K562 (cell line): ENCODE results near the gene PHYKPL. TPM values are rescaled to one million over a fixed set of nuclear protein-coding genes. Genes with fewer than 3 reads are reported as not detected.

ENCODE experiments used
- ATAC-seq: fragments of 200-7000 bp; cut with Tn5 transposase; 3 replicates; pipeline ENCODE4 v1.9.1; 2020; ENCODE audit warnings: moderate library complexity
- BruUV-seq: library from RNA; stranded (reverse); fragments of 400-500 nt; replicated peaks from 2 replicates; lab custom pipeline; 2021; lab: Mats Ljungman, UMichigan
- CTCF ChIA-PET: fragments of 300-600 bp; formaldehyde crosslinking; extraction: SDS; loops from one replicate; lab custom pipeline; 2021; ENCODE audit warnings: low intra/inter-chr PET ratio; lab: Yijun Ruan, JAX
- POLR2A ChIA-PET: fragments of 300-600, 350-650 bp; sonication (Branson Sonifier 250); formaldehyde crosslinking; extraction: SDS; loops from one replicate; lab custom pipeline; 2021; ENCODE audit warnings: antibody characterized with exemption, inconsistent platforms; lab: Yijun Ruan, JAX
- DNase-seq, 4 experiments: peaks; one replicate each; pipeline versions ENCODE4 v3.0.0 to v3.0.0-alpha.2; 2011 to 2018; ENCODE audit warnings: low spot score in 3 of 4, mixed read lengths in 3 of 4; ENCODE audit errors: extremely low read depth in 1 of 4
- FAIRE-seq: peaks from 2 replicates; lab custom pipeline; 2011; peaks lifted over from hg19 to GRCh38; lab: Jason Lieb, UNC
- H2AFZ ChIP-seq: 2 replicates; pipeline ENCODE4 v1.6.0; 2011; ENCODE audit warnings: low read depth, low read length, control low read depth, inconsistent platforms
- H3K27ac ChIP-seq: fragments of 200-600 bp; 3 replicates; pipeline ENCODE4 v1.8.0; 2011; ENCODE audit warnings: low read depth, mild to moderate bottlenecking, control low read depth, inconsistent platforms, low read length, moderate library complexity, mixed read lengths; ENCODE audit errors: extremely low read depth
- H3K27me3 ChIP-seq, 2 experiments: fragments of 300-600 bp in 1 of 2; 2 replicates in 1 of 2; 3 replicates in 1 of 2; pipeline versions ENCODE4 v1.6.0 to v1.8.0; 2011; ENCODE audit warnings: inconsistent platforms in 2 of 2, low read length in 2 of 2, mild to moderate bottlenecking in 1 of 2, mixed read lengths in 1 of 2, moderate library complexity in 1 of 2; ENCODE audit not compliant: control insufficient read depth in 2 of 2, insufficient read depth in 2 of 2
- H3K36me3 ChIP-seq: fragments of 300-600 bp; 3 replicates; pipeline ENCODE4 v1.8.0; 2011; ENCODE audit warnings: mild to moderate bottlenecking, low read length, inconsistent platforms; ENCODE audit not compliant: control insufficient read depth, insufficient read depth
- H3K4me1 ChIP-seq, 2 experiments: fragments of 200-600 bp in 1 of 2; replicated peaks in 1 of 2; 2 replicates in 1 of 2; 3 replicates in 1 of 2; pipeline versions ENCODE4 v1.5.1 to v1.8.0; 2011; ENCODE audit warnings: inconsistent platforms in 2 of 2, low read length in 2 of 2, mild to moderate bottlenecking in 1 of 2, mixed read lengths in 1 of 2, moderate library complexity in 1 of 2; ENCODE audit not compliant: control insufficient read depth in 2 of 2, insufficient read depth in 2 of 2
- H3K4me2 ChIP-seq: 2 replicates; pipeline ENCODE4 v1.6.1; 2011; ENCODE audit warnings: low read length, control low read depth, inconsistent platforms, mixed read lengths; ENCODE audit not compliant: insufficient read depth
- H3K4me3 ChIP-seq: fragments of 200-600 bp; sonication (generic), shearing (Covaris generic); 2 replicates; pipeline ENCODE4 v1.5.1; 2016; ENCODE audit warnings: control low read depth, inconsistent platforms
- H3K79me2 ChIP-seq: fragments of 200-600 bp; 3 replicates; pipeline ENCODE4 v1.8.0; 2011; ENCODE audit warnings: low read length, inconsistent platforms; ENCODE audit not compliant: control insufficient read depth, insufficient read depth
- H3K9ac ChIP-seq, 2 experiments: 2 replicates each; pipeline versions ENCODE4 v1.6.0 to v1.6.1; 2011; ENCODE audit warnings: low read depth in 2 of 2, low read length in 2 of 2, control low read depth in 1 of 2, inconsistent platforms in 1 of 2, mild to moderate bottlenecking in 1 of 2, mixed read lengths in 1 of 2; ENCODE audit not compliant: insufficient read depth in 1 of 2
- H3K9me1 ChIP-seq: one replicate; pipeline ENCODE4 v1.6.0; 2011; ENCODE audit warnings: inconsistent platforms, mild to moderate bottlenecking, low read length, moderate library complexity; ENCODE audit not compliant: control insufficient read depth, insufficient read depth
- H3K9me3 ChIP-seq: replicated peaks from 2 replicates; pipeline ENCODE4 v1.5.1; 2011; ENCODE audit warnings: low read depth, low read length, inconsistent platforms; ENCODE audit not compliant: control insufficient read depth, insufficient read depth
- H4K20me1 ChIP-seq: replicated peaks from 2 replicates; pipeline ENCODE4 v1.6.1; 2011; ENCODE audit warnings: low read length, inconsistent platforms, mixed read lengths; ENCODE audit not compliant: control insufficient read depth, insufficient read depth
- ATF2 ChIP-seq: sonication (generic); formaldehyde crosslinking; IDR thresholded peaks from 2 replicates; pipeline ENCODE4 v1.8.1; 2022; ENCODE audit warnings: missing genetic modification reagents
- E2F5 ChIP-seq: sonication (generic); formaldehyde crosslinking; IDR thresholded peaks from 2 replicates; pipeline ENCODE4 v1.8.0; 2022; ENCODE audit warnings: mild to moderate bottlenecking, missing genetic modification reagents
- KDM1A ChIP-seq, 2 experiments: fragments of 450-650 bp; IDR thresholded peaks; 2 replicates each; pipeline ENCODE4 v1.6.1; 2016; ENCODE audit warnings: mild to moderate bottlenecking in 2 of 2
- KDM5B ChIP-seq: fragments of 200-600 bp; sonication (generic); IDR thresholded peaks from 2 replicates; pipeline ENCODE4 v1.6.1; 2012; ENCODE audit warnings: low read depth, mild to moderate bottlenecking, moderate library complexity, low read length, control low read depth, inconsistent platforms; ENCODE audit not compliant: insufficient replicate concordance
- PATZ1 ChIP-seq: fragments of 250-450 bp; sonication (Bioruptor Pico); IDR thresholded peaks from 2 replicates; pipeline ENCODE4 v1.5.0; 2020; ENCODE audit warnings: mild to moderate bottlenecking, borderline replicate concordance
- POLR2A ChIP-seq: fragments of 450-650 bp; conservative IDR thresholded peaks from 2 replicates; pipeline ENCODE4 v1.6.1; 2016
- POLR2G ChIP-seq: fragments of 200-400 bp; formaldehyde crosslinking; IDR thresholded peaks from 2 replicates; pipeline ENCODE4 v1.6.1; 2017; ENCODE audit warnings: low read depth, mild to moderate bottlenecking, antibody characterized with exemption, low read length, moderate library complexity
- RBFOX2 ChIP-seq: fragments of 200-400 bp; formaldehyde crosslinking; IDR thresholded peaks from 2 replicates; pipeline ENCODE4 v1.6.1; 2017; ENCODE audit warnings: low read depth, mild to moderate bottlenecking, low read length, moderate library complexity
- SETDB1 ChIP-seq: IDR thresholded peaks from one replicate; pipeline ENCODE4 v1.6.1; 2012; ENCODE audit warnings: low read length, control low read depth, inconsistent platforms
- SLC30A9 ChIP-seq: fragments of 250-450 bp; sonication (Bioruptor Pico); IDR thresholded peaks from 2 replicates; pipeline ENCODE4 v1.8.0; 2022; ENCODE audit warnings: mild to moderate bottlenecking, moderate library complexity
- SPI1 ChIP-seq: IDR thresholded peaks from 2 replicates; pipeline ENCODE4 v1.6.1; 2011; ENCODE audit warnings: low read depth, low read length, control low read depth, borderline replicate concordance
- SUPT5H ChIP-seq: fragments of 450-650 bp; IDR thresholded peaks from 2 replicates; pipeline ENCODE4 v1.6.1; 2016
- ZNF655 ChIP-seq: fragments of 250-450 bp; sonication (Bioruptor Pico); IDR thresholded peaks from 2 replicates; pipeline ENCODE4 v1.5.0; 2021
- WGBS: fragments of 100-300 bp; shearing (Covaris generic); methylation state at CpG from one replicate; pipeline ENCODE4 v1.1.6; 2016; ENCODE audit warnings: low coverage, mixed read lengths; ENCODE audit not compliant: insufficient coverage; ENCODE audit errors: missing lambda C conversion rate; 5-methylcytosine and 5-hydroxymethylcytosine counted together
- in situ Hi-C: fragments of 300-500 bp; cut with MboI; formaldehyde crosslinking; loops from 4 replicates; pipeline ENCODE4 v1.15.0; 2018; ENCODE audit warnings: inconsistent platforms, mixed read lengths
- intact Hi-C: fragments of 100-400 bp; cut with micrococcal nuclease; formaldehyde crosslinking; loops from 2 replicates; pipeline ENCODE4 v1.14.2; 2022
- polyA plus RNA-seq, 8 experiments: library from polyadenylated mRNA; depleted of rRNA in 4 of 8; stranded (reverse) in 5 of 8; unstranded in 3 of 8; fragments of >200 nt; fragmentation: Nextera tagmentation in 2 of 8; fragmentation: Illumina TruSeq in 1 of 8; extraction: Ambion mirVana in 2 of 8; extraction: Trizol in 1 of 8; gene quantifications; 2 replicates each; pipeline versions ENCODE4 v1.2.1 to v1.2.3, GENCODE V29; 2011 to 2014; ENCODE audit warnings: inconsistent platforms in 1 of 8, missing spikeins in 1 of 8
- total RNA-seq, 7 experiments: library from RNA; depleted of rRNA in 6 of 7; stranded (reverse); fragments of >200 nt in 6 of 7; fragmentation: Illumina TruSeq in 2 of 7; extraction: Trizol in 2 of 7; gene quantifications; 2 replicates each; pipeline versions ENCODE4 v1.2.1 to v1.2.3, GENCODE V29; 2011 to 2021; ENCODE audit warnings: low replicate concordance in 1 of 7

The PHYKPL gene
- total and polyA plus RNA-seq, 9 of the 15 experiments (the other 6 are each of a cell fraction or from before 2014, with no cell fraction given), result 4.7 to 34.7 (median 18.6) TPM

- 0 out of 3 replicates have a peak, but pooled peaks have one; percentile 1 for ATAC-seq
- TF ChIP-seq ZNF655 (CRISPR knock-in tag) (no peak), E2F5 (no peak), KDM1A (IDR thresholded peaks at IDR 0.05) (no peak), ATF2 (no peak), PATZ1 (CRISPR knock-in tag) (no peak), SLC30A9 (CRISPR knock-in tag) (no peak), SUPT5H (0 out of 2 replicates have a peak, but pooled peaks have one; percentile 12), SPI1 (peak; percentile 28; the same call in 1 of the 2 replicates), KDM5B (no peak), POLR2G (peak; percentile 72), SETDB1 (no peak), RBFOX2 (peak; percentile 44; the same call in 1 of the 2 replicates), POLR2A (peak; percentile 41; the same call in 1 of the 2 replicates)
These were observed 17.2 kb downstream of the PHYKPL start for GRCh38 chr5:178215280-178216002.

More at GRCh38 chr5:178215280-178216002, 17.2 kb downstream of the PHYKPL start:
- Histone ChIP-seq H3K4me2 (no peak overlapping the region), H3K4me3 (no peak overlapping the region), H3K27ac (0 out of 3 replicates have a peak overlapping the region, but pooled peaks have one; percentile 38), H3K27me3 (no peaks in the 10 kb centered on the region), H3K9me3 (no peaks in the 10 kb centered on the region), H3K9ac (peak overlapping the region in 1 of 2 experiments; percentile 70; a peak in 1 of 4 replicates), H2AFZ (no peak overlapping the region), H3K36me3 (peaks cover 82% of the 10 kb centered on the region), H3K79me2 (no peaks in the 10 kb centered on the region; the same call in 2 of the 3 replicates), H4K20me1 (peaks cover 26% of the 10 kb centered on the region), H3K9me1 (no peaks in the 10 kb centered on the region), H3K4me1 (peaks cover 0 to 10% of the 10 kb centered on the region in 2 experiments; a peak in 2 of 5 replicates)
- ChIA-PET CTCF (no interaction called here), POLR2A (interaction anchor here (0.6 to 12.7 kb wide), 11 partner anchors 9 to 985 kb away, joined by 3 to 162 read pairs (median 3); partner anchors contain the start of genes HNRNPAB and PHYKPL)
- FAIRE-seq (no peak), DNase-seq (no peak)
- in situ Hi-C loops, result no loop called here
- intact Hi-C loops, result no loop called here
- BruUV-seq, result no TSS peak
- 77% methylated on average over 13 of the region's 13 CpGs for WGBS
